ENCODE measurements around the gene DOCK6.
"Not testable (repeated sequence)": the region's sequence is repeated elsewhere in the genome, so short reads cannot be mapped to it uniquely, and the experiment has no call there.

DOCK6 gene

GRCh38 chr19:11194656-11195558, 67.4 kb downstream of the DOCK6 start:
- DNase-seq = no peak

- no peak for DNase-seq
Measured at GRCh38 chr19:11194173-11194572, 68.2 kb downstream of the DOCK6 start.

- DNase-seq = no peak
Measured at GRCh38 chr19:11192957-11193939, 69.1 kb downstream of the DOCK6 start.

GRCh38 chr19:11191934-11192333, 70.4 kb downstream of the DOCK6 start:
- no peak for DNase-seq

GRCh38 chr19:11191273-11191755, 71.0 kb downstream of the DOCK6 start:
- DNase-seq = no peak

GRCh38 chr19:11190501-11190900, 71.8 kb downstream of the DOCK6 start:
- DNase-seq = no peak

GRCh38 chr19:11187441-11187840, 74.9 kb downstream of the DOCK6 start:
- no peak for DNase-seq

GRCh38 chr19:11182994-11183393, 79.3 kb downstream of the DOCK6 start:
- DNase-seq = no peak

- no peak for DNase-seq
Measured at GRCh38 chr19:11181488-11181887, 80.8 kb downstream of the DOCK6 start.

- not testable (repeated sequence) for DNase-seq
Measured at GRCh38 chr19:11180975-11181374, 81.3 kb downstream of the DOCK6 start.

GRCh38 chr19:11180346-11180745, 82.0 kb downstream of the DOCK6 start:
- no peak for DNase-seq

- no peak for DNase-seq
Measured at GRCh38 chr19:11179716-11180297, 82.5 kb downstream of the DOCK6 start.

GRCh38 chr19:11179145-11179465, 83.2 kb downstream of the DOCK6 start:
- DNase-seq = not testable (repeated sequence)

- DNase-seq = no peak
Measured at GRCh38 chr19:11177592-11177991, 84.7 kb downstream of the DOCK6 start.

GRCh38 chr19:11176466-11177193, 85.7 kb downstream of the DOCK6 start:
- no peak for DNase-seq

- DNase-seq = no peak
Measured at GRCh38 chr19:11175920-11176319, 86.4 kb downstream of the DOCK6 start.

GRCh38 chr19:11174336-11174735, 88.0 kb downstream of the DOCK6 start:
- no peak for DNase-seq

- no peak for DNase-seq
Measured at GRCh38 chr19:11173516-11174155, 88.7 kb downstream of the DOCK6 start.

- no peak for DNase-seq
Measured at GRCh38 chr19:11172576-11172975, 89.7 kb downstream of the DOCK6 start.

GRCh38 chr19:11171144-11171543, 91.2 kb downstream of the DOCK6 start:
- DNase-seq = no peak

- DNase-seq = no peak
Measured at GRCh38 chr19:11169896-11170678, 92.2 kb downstream of the DOCK6 start.

Data from T-helper 1 cell (primary cell).